ENCODE data around the gene FAM98A. TPM values are rescaled to one million over a fixed set of nuclear protein-coding genes. Genes with fewer than 3 reads are reported as not detected.

The FAM98A gene
- total RNA-seq, 2 donors from 2014 or later, result 32.0 to 40.1 TPM

GRCh38 chr2:33597026-33597425 lies 2.1 kb downstream of the FAM98A start:
- H3K27ac ChIP-seq, result no peak overlapping the region
- no peak for TF ChIP-seq CTCF (IDR thresholded peaks at IDR 0.05)
- no peak overlapping the region for H3K4me3 ChIP-seq
- no peaks in the 10 kb centered on the region for H3K9me3 ChIP-seq
- H3K4me1 ChIP-seq, result peaks cover 0 to 23% of the 10 kb centered on the region in 2 donors
- H3K27me3 ChIP-seq, result no peaks in the 10 kb centered on the region
- no peak for DNase-seq (ENCODE audit: low spot score)
- H3K36me3 ChIP-seq, result peaks cover 25% of the 10 kb centered on the region

GRCh38 chr2:33595385-33595784 lies 3.7 kb downstream of the FAM98A start:
- Histone ChIP-seq H3K27me3 (no peaks in the 10 kb centered on the region), H3K27ac (no peak overlapping the region), H3K36me3 (peaks cover 25% of the 10 kb centered on the region), H3K9me3 (no peaks in the 10 kb centered on the region), H3K4me1 (peaks cover 0 to 31% of the 10 kb centered on the region in 2 donors), H3K4me3 (no peak overlapping the region)
- DNase-seq (ENCODE audit: low spot score), result no peak
- no peak for TF ChIP-seq CTCF (IDR thresholded peaks at IDR 0.05)

- peak overlapping the region in 1 of 2 donors; percentile 27 for H3K27ac ChIP-seq
- no peak for TF ChIP-seq CTCF (IDR thresholded peaks at IDR 0.05)
- DNase-seq (ENCODE audit: low spot score), result no peak
- H3K4me3 ChIP-seq, result no peak overlapping the region
- H3K4me1 ChIP-seq, result peaks cover 0 to 24% of the 10 kb centered on the region in 2 donors
- H3K36me3 ChIP-seq, result peaks cover 37% of the 10 kb centered on the region
- H3K9me3 ChIP-seq, result no peaks in the 10 kb centered on the region
- H3K27me3 ChIP-seq, result no peaks in the 10 kb centered on the region
Observed at GRCh38 chr2:33589444-33589843, 9.7 kb downstream of the FAM98A start.

GRCh38 chr2:33588232-33588631 lies 10.9 kb downstream of the FAM98A start:
- no peak for DNase-seq (ENCODE audit: low spot score)
- TF ChIP-seq CTCF (IDR thresholded peaks at IDR 0.05), result no peak
- H3K9me3 ChIP-seq, result no peaks in the 10 kb centered on the region
- peaks cover 0 to 24% of the 10 kb centered on the region in 2 donors for H3K4me1 ChIP-seq
- H3K4me3 ChIP-seq, result no peak overlapping the region
- H3K36me3 ChIP-seq, result peaks cover 41% of the 10 kb centered on the region
- no peaks in the 10 kb centered on the region for H3K27me3 ChIP-seq
- H3K27ac ChIP-seq, result no peak overlapping the region

- Histone ChIP-seq H3K36me3 (peaks cover 31% of the 10 kb centered on the region), H3K4me3 (no peak overlapping the region), H3K4me1 (peaks cover 0 to 24% of the 10 kb centered on the region in 2 donors), H3K27ac (no peak overlapping the region), H3K27me3 (no peaks in the 10 kb centered on the region), H3K9me3 (no peaks in the 10 kb centered on the region)
- TF ChIP-seq CTCF (IDR thresholded peaks at IDR 0.05), result no peak
- no peak for DNase-seq (ENCODE audit: low spot score)
Observed at GRCh38 chr2:33586766-33587165, 12.3 kb downstream of the FAM98A start.

GRCh38 chr2:33583194-33583938 lies 15.7 kb downstream of the FAM98A start:
- DNase-seq (ENCODE audit: low spot score), result no peak
- Histone ChIP-seq H3K4me3 (no peak overlapping the region), H3K4me1 (no peaks in the 10 kb centered on the region), H3K9me3 (no peaks in the 10 kb centered on the region), H3K27me3 (no peaks in the 10 kb centered on the region), H3K36me3 (peaks cover 31% of the 10 kb centered on the region), H3K27ac (no peak overlapping the region)
- TF ChIP-seq CTCF (IDR thresholded peaks at IDR 0.05), result peak; percentile 62 to 87
